Stomach (tissue), 9 donors: ENCODE results near the gene GTPBP4. TPM values are rescaled to one million over a fixed set of nuclear protein-coding genes. Genes with fewer than 3 reads are reported as not detected.

Experiments used
- DNase-seq, 2 donors: peaks; one replicate each; pipeline versions ENCODE4 v3.0.0 to v3.0.0-alpha.2; 2013 to 2019
- H3K27ac ChIP-seq, 5 donors: fragments of 200-600 bp in 4 of 5; sonication (generic) in 4 of 5; one replicate each; pipeline ENCODE4 v1.5.1; 2013 to 2019; ENCODE audit warnings: mild to moderate bottlenecking in 1 of 5, moderate library complexity in 1 of 5
- H3K27me3 ChIP-seq, 3 donors: fragments of 200-600 bp; sonication (generic); one replicate each; pipeline ENCODE4 v1.5.1; 2017 to 2019; ENCODE audit warnings: mixed run types in 1 of 3
- H3K36me3 ChIP-seq, 4 donors: fragments of 200-600 bp; sonication (generic); 1 replicate in 3 of 4; 2 replicates in 1 of 4; pipeline ENCODE4 v1.5.1; 2016 to 2019
- H3K4me1 ChIP-seq, 4 donors: fragments of 200-600 bp; sonication (generic); one replicate each; pipeline ENCODE4 v1.5.1; 2016 to 2019
- H3K4me3 ChIP-seq, 4 donors: fragments of 200-600 bp; sonication (generic) in 3 of 4; one replicate each; pipeline ENCODE4 v1.5.1; 2016 to 2019; ENCODE audit warnings: mild to moderate bottlenecking in 1 of 4
- H3K9me3 ChIP-seq, 4 donors: fragments of 200-600 bp; sonication (generic); one replicate each; pipeline ENCODE4 v1.5.1; 2016 to 2019
- EP300 ChIP-seq: sonication (generic); formaldehyde crosslinking; IDR thresholded peaks from one replicate; pipeline ENCODE4 v1.6.1; 2017; ENCODE audit warnings: antibody characterized with exemption
- POLR2A ChIP-seq, 4 donors: fragments of 450-650 bp; IDR thresholded peaks; one replicate each; pipeline ENCODE4 v1.6.1; 2016; ENCODE audit warnings: antibody characterized with exemption in 4 of 4, control low read depth in 2 of 4, mild to moderate bottlenecking in 1 of 4, moderate library complexity in 1 of 4
- POLR2AphosphoS5 ChIP-seq, 3 donors: sonication (generic); formaldehyde crosslinking; IDR thresholded peaks; one replicate each; pipeline ENCODE4 v1.6.1; 2016; ENCODE audit warnings: antibody characterized with exemption in 3 of 3
- WGBS, 5 donors: extraction: QIAGEN DNeasy Blood & Tissue Kit in 3 of 5; methylation state at CpG; one replicate each; pipeline versions ENCODE4 v1.1.5 to v1.1.7; 2013 to 2018; 5-methylcytosine and 5-hydroxymethylcytosine counted together
- intact Hi-C: fragments of 100-400 bp; cut with DNase I; formaldehyde crosslinking; loops from one replicate; pipeline ENCODE4 v1.15.1; 2023; ENCODE audit warnings: low total_unique reads
- polyA plus RNA-seq, 3 donors: library from polyadenylated mRNA; stranded (reverse); fragments of 200-250 nt; gene quantifications; one replicate each; pipeline ENCODE4 v1.2.3, GENCODE V29; 2013
- total RNA-seq, 5 donors: library from RNA; depleted of rRNA; stranded (reverse); fragments of >200 nt; gene quantifications; one replicate each; pipeline versions ENCODE4 v1.1.0 to v1.2.3, GENCODE V29; 2014 to 2016
- TF ChIP-seq, protein P1 (sequence below), 7 experiments: fragments of 450-650 bp in 4 of 7; fragments of 200-600 bp in 3 of 7; sonication (generic) in 3 of 7; IDR thresholded peaks; one replicate each; pipeline ENCODE4 v1.5.1; 2016 to 2019; ENCODE audit warnings: antibody characterized with exemption in 7 of 7, control low read depth in 2 of 7, mild to moderate bottlenecking in 1 of 7
- donor health status: healthy with polysubstance abuse.
- donor health status: Bipolar disorder and iron deficiency.
- donor health status: healthy.

The GTPBP4 gene
- total and polyA plus RNA-seq, 8 donors = 8.8 to 61.7 (median 16.8) TPM

DNA sequence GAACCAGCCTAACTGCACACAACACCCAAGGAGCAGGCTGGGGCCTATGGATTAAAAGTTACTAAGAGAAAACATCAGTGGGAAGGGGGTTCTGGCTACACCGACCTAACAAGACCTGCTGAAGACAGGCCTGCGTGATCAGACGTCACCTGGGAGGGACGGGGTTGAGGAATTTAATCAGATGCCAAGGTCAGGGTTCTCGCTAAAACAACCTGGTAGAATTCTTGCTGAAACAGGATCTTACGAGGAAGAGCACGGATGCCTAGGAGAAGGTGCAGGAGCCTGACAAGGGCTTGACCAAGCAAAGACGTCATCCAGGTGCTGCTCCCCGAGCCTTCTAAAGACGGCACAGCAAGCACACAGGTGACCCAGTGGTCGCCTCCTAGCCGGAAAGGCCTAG lies 35.9 kb downstream of the GTPBP4 start:
- intact Hi-C loops = no loop called here
- no peak overlapping the region for H3K4me3 ChIP-seq
- no peaks in the 10 kb centered on the region for H3K9me3 ChIP-seq
- H3K36me3 ChIP-seq = peaks cover 0 to 18% (median 17%) of the 10 kb centered on the region in 4 donors
- H3K4me1 ChIP-seq = no peaks in the 10 kb centered on the region
- TF ChIP-seq, protein P1, sequence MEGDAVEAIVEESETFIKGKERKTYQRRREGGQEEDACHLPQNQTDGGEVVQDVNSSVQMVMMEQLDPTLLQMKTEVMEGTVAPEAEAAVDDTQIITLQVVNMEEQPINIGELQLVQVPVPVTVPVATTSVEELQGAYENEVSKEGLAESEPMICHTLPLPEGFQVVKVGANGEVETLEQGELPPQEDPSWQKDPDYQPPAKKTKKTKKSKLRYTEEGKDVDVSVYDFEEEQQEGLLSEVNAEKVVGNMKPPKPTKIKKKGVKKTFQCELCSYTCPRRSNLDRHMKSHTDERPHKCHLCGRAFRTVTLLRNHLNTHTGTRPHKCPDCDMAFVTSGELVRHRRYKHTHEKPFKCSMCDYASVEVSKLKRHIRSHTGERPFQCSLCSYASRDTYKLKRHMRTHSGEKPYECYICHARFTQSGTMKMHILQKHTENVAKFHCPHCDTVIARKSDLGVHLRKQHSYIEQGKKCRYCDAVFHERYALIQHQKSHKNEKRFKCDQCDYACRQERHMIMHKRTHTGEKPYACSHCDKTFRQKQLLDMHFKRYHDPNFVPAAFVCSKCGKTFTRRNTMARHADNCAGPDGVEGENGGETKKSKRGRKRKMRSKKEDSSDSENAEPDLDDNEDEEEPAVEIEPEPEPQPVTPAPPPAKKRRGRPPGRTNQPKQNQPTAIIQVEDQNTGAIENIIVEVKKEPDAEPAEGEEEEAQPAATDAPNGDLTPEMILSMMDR (IDR thresholded peaks at IDR 0.05) = no peak
- no peak for TF ChIP-seq POLR2AphosphoS5 (IDR thresholded peaks at IDR 0.05)
- 91 to 93% (median 93%) methylated on average over 12 of the region's 12 CpGs for WGBS, 5 donors
- no peak overlapping the region for H3K27ac ChIP-seq
- no peak for DNase-seq
- no peaks in the 10 kb centered on the region for H3K27me3 ChIP-seq

DNA sequence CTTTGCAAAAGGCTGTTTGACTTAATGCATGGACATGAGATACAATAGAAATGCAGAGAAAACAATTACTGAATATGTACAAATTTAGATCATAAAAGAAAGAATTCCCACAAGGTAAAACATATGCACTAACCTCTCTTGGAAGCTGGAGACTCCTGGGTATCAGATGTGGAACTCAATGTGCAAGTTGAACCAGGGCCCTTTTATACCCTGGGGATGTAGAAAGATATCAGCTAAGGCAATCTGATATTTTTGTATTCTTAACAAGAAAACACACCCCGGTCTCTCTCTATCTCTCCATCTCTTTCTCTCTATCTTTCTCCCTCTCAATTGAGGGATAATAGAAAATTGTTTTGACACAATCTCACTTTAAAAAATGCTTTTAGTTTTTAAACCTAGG lies 37.4 kb downstream of the GTPBP4 start, which contains the start of gene IDI2:
Gene IDI2 (minus strand): TSS at position 177 of the 400 bp plus-strand sequence. CDS start 1,136 bp downstream, outside the sequence.
- DNase-seq = no peak
- no peaks in the 10 kb centered on the region for H3K4me1 ChIP-seq
- no peaks in the 10 kb centered on the region for H3K9me3 ChIP-seq
- H3K27me3 ChIP-seq = no peaks in the 10 kb centered on the region
- intact Hi-C loops = no loop called here
- H3K36me3 ChIP-seq = peaks cover 0 to 3% (median 1%) of the 10 kb centered on the region in 4 donors
- TF ChIP-seq, protein P1 (IDR thresholded peaks at IDR 0.05) = no peak
- no peak within 1 kb of the TSS for H3K27ac ChIP-seq
- 58 to 81% (median 73%) methylated on average over 1 of the region's 1 CpG for WGBS, 5 donors
- no peak within 1 kb of the TSS for H3K4me3 ChIP-seq

DNA sequence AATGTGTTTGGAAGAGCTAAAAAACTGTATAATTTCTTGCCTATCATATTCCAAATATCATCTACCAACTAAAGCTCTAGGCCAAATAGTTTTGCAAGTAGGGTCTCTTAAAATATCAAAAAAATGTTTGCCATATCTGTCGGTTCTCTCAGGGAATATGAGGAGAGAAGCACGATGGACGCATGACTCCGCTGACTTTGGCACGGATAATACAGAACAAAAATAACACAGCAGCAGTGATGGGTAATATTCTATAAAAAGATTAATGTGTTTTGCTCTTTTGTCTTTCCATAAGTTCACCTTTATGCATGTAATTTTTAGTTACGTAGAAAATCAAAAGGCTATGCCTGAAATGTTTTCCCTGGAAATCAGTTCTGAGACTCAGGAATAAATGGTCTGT lies 38.3 kb downstream of the GTPBP4 start:
- Histone ChIP-seq H3K4me1 (no peaks in the 10 kb centered on the region), H3K27ac (no peak overlapping the region), H3K4me3 (no peak overlapping the region), H3K9me3 (no peaks in the 10 kb centered on the region), H3K27me3 (no peaks in the 10 kb centered on the region), H3K36me3 (no peaks in the 10 kb centered on the region)
- no peak for DNase-seq
- TF ChIP-seq POLR2A (IDR thresholded peaks at IDR 0.05) (no peak), POLR2AphosphoS5 (IDR thresholded peaks at IDR 0.05) (no peak), EP300 (no peak)
- TF ChIP-seq, protein P1 (IDR thresholded peaks at IDR 0.05) = no peak
- intact Hi-C loops = no loop called here
- WGBS, 5 donors = 95 to 97% (median 96%) methylated on average over 6 of the region's 6 CpGs

DNA sequence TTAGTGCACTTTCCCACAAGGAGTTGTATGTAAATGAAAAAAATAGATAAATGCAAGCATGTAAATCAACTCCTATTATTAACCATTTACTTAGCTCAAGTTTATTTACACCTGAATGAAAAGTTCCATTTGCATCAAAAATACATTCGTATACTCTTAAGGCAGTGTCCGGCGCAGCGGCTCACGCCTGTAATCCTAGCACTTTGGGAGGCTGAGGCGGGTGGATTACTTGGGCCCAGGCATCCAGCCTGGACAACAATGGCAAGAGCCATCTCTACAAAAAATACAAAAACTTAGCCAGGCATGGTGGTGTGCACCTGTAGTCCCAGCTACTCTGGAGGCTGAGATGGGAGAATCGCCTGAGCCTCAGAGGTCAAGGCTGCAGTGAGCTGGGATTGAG lies 41.6 kb downstream of the GTPBP4 start:
- DNase-seq = no peak
- Histone ChIP-seq H3K27ac (no peak overlapping the region), H3K9me3 (no peaks in the 10 kb centered on the region), H3K27me3 (no peaks in the 10 kb centered on the region), H3K4me1 (no peaks in the 10 kb centered on the region), H3K4me3 (no peak overlapping the region), H3K36me3 (no peaks in the 10 kb centered on the region)
- intact Hi-C loops = no loop called here
- TF ChIP-seq, protein P1 (IDR thresholded peaks at IDR 0.05) = no peak
- 96 to 99% (median 98%) methylated on average over 7 of the region's 7 CpGs for WGBS, 5 donors
